GM20000 (cell line): ENCODE data around the gene ANKH.

Experiments
- DNase-seq: peaks from one replicate; pipeline ENCODE4 v3.0.0; 2012; ENCODE audit warnings: low spot score
- CTCF ChIP-seq: IDR thresholded peaks from 2 replicates; pipeline ENCODE4 v1.5.1; 2012; ENCODE audit warnings: mild to moderate bottlenecking, control low read depth; ENCODE audit errors: extremely low read depth, missing control alignments

ANKH gene

GRCh38 chr5:14864181-14864812, 7.3 kb downstream of the ANKH start:
- no peak for DNase-seq
- TF ChIP-seq CTCF: no peak

GRCh38 chr5:14863105-14863504, 8.5 kb downstream of the ANKH start:
- no peak for TF ChIP-seq CTCF
- no peak for DNase-seq

GRCh38 chr5:14861123-14861765, 10.3 kb downstream of the ANKH start:
- TF ChIP-seq CTCF: no peak

GRCh38 chr5:14859980-14860379, 11.6 kb downstream of the ANKH start:
- no peak for TF ChIP-seq CTCF
- DNase-seq: no peak

More at GRCh38 chr5:14861123-14861765, 10.3 kb downstream of the ANKH start:
- DNase-seq: no peak

DNA sequence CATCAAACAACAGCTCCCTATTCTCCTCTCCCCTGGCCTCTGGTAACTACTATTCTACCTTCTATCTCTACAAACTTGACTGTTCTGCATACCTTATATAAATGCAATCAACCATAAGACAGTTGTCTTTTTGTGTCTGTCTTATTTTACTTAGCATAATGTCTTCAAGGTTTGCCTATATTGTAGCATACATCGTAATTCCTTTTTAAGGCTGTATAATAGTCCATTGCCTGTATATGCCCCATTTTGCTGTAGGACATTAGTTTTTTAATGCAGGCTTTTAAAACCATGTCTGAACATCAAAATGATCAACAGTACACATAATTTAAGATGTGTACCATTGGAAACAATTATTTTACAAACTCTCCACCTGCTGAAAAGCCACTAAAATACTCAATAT, 12.4 kb downstream of the ANKH start:
- no peak for DNase-seq
- no peak for TF ChIP-seq CTCF

GRCh38 chr5:14855366-14855765, 16.2 kb downstream of the ANKH start:
- no peak for DNase-seq
- no peak for TF ChIP-seq CTCF

DNA sequence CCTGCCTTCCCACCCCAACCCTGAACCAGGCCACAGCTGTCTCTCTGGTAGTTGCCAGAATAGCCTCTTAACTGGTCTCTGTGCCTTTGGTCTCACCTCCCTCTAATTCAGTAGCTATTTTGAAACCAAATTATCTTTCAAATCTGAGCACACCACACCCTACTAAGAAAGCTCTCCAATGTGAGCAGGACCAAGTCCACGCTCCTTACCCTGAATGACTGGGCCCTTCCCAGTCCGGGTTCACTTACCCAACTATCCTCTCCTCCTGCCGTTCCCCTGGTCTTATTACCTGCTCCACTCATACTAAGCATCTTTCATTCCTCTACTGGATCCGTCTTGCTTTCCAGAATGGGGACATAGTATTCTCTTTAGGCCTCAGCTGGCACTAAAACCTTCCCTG, 16.8 kb downstream of the ANKH start:
- TF ChIP-seq CTCF: no peak
- no peak for DNase-seq
